Ishikawa (cell line): ENCODE results near the gene KIF26B.

Source experiments
- CEBPB ChIP-seq: IDR thresholded peaks from 2 replicates; pipeline ENCODE4 v1.6.1; 2012
- CREB1 ChIP-seq: IDR thresholded peaks from 2 replicates; pipeline ENCODE4 v1.6.1; 2012; ENCODE audit warnings: low read depth
- EGR1 ChIP-seq: IDR thresholded peaks from 2 replicates; pipeline ENCODE4 v1.6.1; 2012
- EP300 ChIP-seq: IDR thresholded peaks from 2 replicates; pipeline ENCODE4 v1.6.1; 2012; ENCODE audit warnings: borderline replicate concordance
- FOXM1 ChIP-seq: IDR thresholded peaks from 2 replicates; pipeline ENCODE4 v1.6.1; 2012; ENCODE audit warnings: low read depth, borderline replicate concordance
- MAX ChIP-seq: IDR thresholded peaks from 2 replicates; pipeline ENCODE4 v1.6.1; 2012
- NFIC ChIP-seq: IDR thresholded peaks from 2 replicates; pipeline ENCODE4 v1.6.1; 2012
- RAD21 ChIP-seq: IDR thresholded peaks from 2 replicates; pipeline ENCODE4 v1.6.1; 2012; ENCODE audit warnings: low read depth
- REST ChIP-seq: IDR thresholded peaks from 2 replicates; pipeline ENCODE4 v1.6.1; 2012; ENCODE audit warnings: low read depth, mild to moderate bottlenecking
- TAF1 ChIP-seq: IDR thresholded peaks from 2 replicates; pipeline ENCODE4 v1.6.1; 2012; ENCODE audit warnings: low read depth, mild to moderate bottlenecking
- TCF12 ChIP-seq: IDR thresholded peaks from 2 replicates; pipeline ENCODE4 v1.6.1; 2012; ENCODE audit warnings: low read depth
- TEAD4 ChIP-seq: IDR thresholded peaks from 2 replicates; pipeline ENCODE4 v1.6.1; 2012
- USF1 ChIP-seq: IDR thresholded peaks from 2 replicates; pipeline ENCODE4 v1.6.1; 2012
- YY1 ChIP-seq: IDR thresholded peaks from 2 replicates; pipeline ENCODE4 v1.6.1; 2012; ENCODE audit warnings: low read depth
- ZBTB7A ChIP-seq: IDR thresholded peaks from 2 replicates; pipeline ENCODE4 v1.6.1; 2012; ENCODE audit warnings: low read depth

The KIF26B gene

GRCh38 chr1:245453541-245453940 lies 298.8 kb downstream of the KIF26B start:
- TF ChIP-seq TEAD4 (no peak), ZBTB7A (no peak), RAD21 (no peak), YY1 (no peak), TAF1 (no peak), USF1 (no peak), MAX (no peak), FOXM1 (no peak), EP300 (no peak), CREB1 (no peak)

GRCh38 chr1:245454051-245454450 lies 299.3 kb downstream of the KIF26B start:
- no peak for TF ChIP-seq NFIC
- TF ChIP-seq CEBPB, result no peak

GRCh38 chr1:245457562-245457961 lies 302.8 kb downstream of the KIF26B start:
- TF ChIP-seq CEBPB (no peak), EGR1 (no peak), TCF12 (no peak), TAF1 (no peak), ZBTB7A (no peak), TEAD4 (no peak), NFIC (no peak), MAX (no peak), CREB1 (no peak), RAD21 (no peak), EP300 (no peak), YY1 (no peak), FOXM1 (no peak)

GRCh38 chr1:245458234-245458633 lies 303.4 kb downstream of the KIF26B start:
- TF ChIP-seq NFIC (no peak), YY1 (no peak), TEAD4 (no peak), RAD21 (no peak), TCF12 (no peak), ZBTB7A (no peak), EGR1 (no peak), REST (no peak), EP300 (no peak), FOXM1 (no peak), CEBPB (no peak), CREB1 (no peak), MAX (no peak), USF1 (no peak), TAF1 (no peak)

- TF ChIP-seq CREB1 (no peak), ZBTB7A (no peak), REST (no peak), YY1 (no peak), EP300 (no peak), TEAD4 (no peak), TCF12 (no peak), TAF1 (no peak), MAX (no peak), NFIC (no peak), RAD21 (no peak)
These were observed 304.0 kb downstream of the KIF26B start for GRCh38 chr1:245458761-245459174.

GRCh38 chr1:245459621-245460020 lies 304.8 kb downstream of the KIF26B start:
- TF ChIP-seq CEBPB (no peak), TEAD4 (no peak), TAF1 (no peak), USF1 (no peak), REST (no peak), ZBTB7A (no peak), EP300 (no peak), CREB1 (no peak)
